Measurements from ENCODE around the gene PCDHGB7. TPM values are rescaled to one million over a fixed set of nuclear protein-coding genes. Genes with fewer than 3 reads are reported as not detected.
A peak's percentile ranks its signal among the peaks of the same experiment; 100 is the strongest.
"Not testable (repeated sequence)": the region's sequence is repeated elsewhere in the genome, so short reads cannot be mapped to it uniquely, and the experiment has no call there.

Gene PCDHGB7
- polyA plus RNA-seq, 1 donor (not counting 4 experiments of a cell fraction or from before 2014, with no cell fraction given), result 0.69 TPM

DNA sequence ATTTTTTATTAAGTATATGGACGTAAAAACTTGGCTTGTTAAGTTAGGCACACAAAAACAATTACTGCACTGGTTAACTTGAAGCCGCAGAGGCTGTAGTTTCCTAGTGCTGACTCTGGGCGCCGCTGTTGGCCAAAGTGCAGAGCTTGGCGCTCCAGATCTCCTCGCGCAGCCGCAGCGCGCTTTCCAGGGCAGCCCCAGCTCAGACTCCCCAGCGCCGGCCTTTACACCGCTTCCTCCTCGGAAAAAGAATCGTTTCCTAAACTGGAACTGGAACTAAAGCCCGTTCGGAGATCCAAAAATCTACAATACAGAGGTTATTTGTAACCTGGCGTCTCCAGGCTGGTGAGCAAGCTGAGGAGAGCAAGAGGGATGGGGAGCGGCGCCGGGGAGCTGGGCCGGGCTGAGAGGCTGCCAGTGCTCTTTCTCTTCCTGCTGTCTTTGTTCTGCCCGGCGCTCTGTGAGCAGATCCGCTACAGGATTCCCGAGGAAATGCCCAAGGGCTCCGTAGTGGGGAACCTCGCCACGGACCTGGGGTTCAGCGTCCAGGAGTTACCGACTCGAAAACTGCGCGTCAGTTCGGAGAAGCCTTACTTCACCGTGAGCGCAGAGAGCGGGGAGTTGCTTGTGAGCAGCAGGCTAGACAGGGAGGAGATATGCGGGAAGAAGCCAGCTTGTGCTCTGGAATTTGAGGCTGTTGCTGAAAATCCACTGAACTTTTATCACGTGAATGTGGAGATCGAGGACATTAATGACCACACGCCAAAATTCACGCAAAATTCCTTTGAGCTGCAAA, 19.5 kb upstream of the PCDHGB7 start, which contains the start of gene PCDHGB5:
PCDHGB5 (plus strand) TSS at position 192 of the 796 bp plus-strand sequence; CDS start at position 373, 181 bp downstream.
- Histone ChIP-seq H2AFZ (ENCODE audit: control insufficient read depth, low read length) (peak within 1 kb of the TSS; percentile 30), H3K4me3 (ENCODE audit: control insufficient read depth in 2 of 3, extremely low read depth in 1 of 3, insufficient read depth in 2 of 3, low read depth in 1 of 3, low read length in 3 of 3) (peak within 1 kb of the TSS; percentile 34 to 51 (median 44)), H3K4me2 (ENCODE audit: control insufficient read depth, extremely low read depth, insufficient read depth, low read depth, low read length) (peak within 1 kb of the TSS; percentile 54), H3K9me3 (ENCODE audit: control insufficient read depth, low read depth, low read length) (peaks cover 25% of the 10 kb centered on the region)
- FAIRE-seq, result peak; percentile 26
- dilution Hi-C loops (cut with MboI; ENCODE audit: extremely low pct_ligation_motif_present, low sequenced_read_pairs); H3K27me3 ChIP-seq (ENCODE audit: control insufficient read depth, extremely low read depth, insufficient read depth, low read length); H3K79me2 ChIP-seq (ENCODE audit: control insufficient read depth, insufficient read depth, low read length); H3K9me1 ChIP-seq (ENCODE audit: control insufficient read depth, extremely low read depth, insufficient read depth, low read length); H3K4me1 ChIP-seq (ENCODE audit: control insufficient read depth, extremely low read depth, insufficient read depth, low read length); H3K9ac ChIP-seq (ENCODE audit: control insufficient read depth, extremely low read depth, insufficient read depth, low read length); H4K20me1 ChIP-seq (ENCODE audit: control insufficient read depth, extremely low read depth, insufficient read depth, low read length); H3K36me3 ChIP-seq (ENCODE audit: control insufficient read depth in 2 of 2, extremely low read depth in 1 of 2, insufficient read depth in 2 of 2, low read length in 2 of 2); H3K27ac ChIP-seq (ENCODE audit: control insufficient read depth, insufficient read depth, low read length); DNase-seq (ENCODE audit: low read depth, low spot score): not testable (repeated sequence)
- TF ChIP-seq, protein P1, sequence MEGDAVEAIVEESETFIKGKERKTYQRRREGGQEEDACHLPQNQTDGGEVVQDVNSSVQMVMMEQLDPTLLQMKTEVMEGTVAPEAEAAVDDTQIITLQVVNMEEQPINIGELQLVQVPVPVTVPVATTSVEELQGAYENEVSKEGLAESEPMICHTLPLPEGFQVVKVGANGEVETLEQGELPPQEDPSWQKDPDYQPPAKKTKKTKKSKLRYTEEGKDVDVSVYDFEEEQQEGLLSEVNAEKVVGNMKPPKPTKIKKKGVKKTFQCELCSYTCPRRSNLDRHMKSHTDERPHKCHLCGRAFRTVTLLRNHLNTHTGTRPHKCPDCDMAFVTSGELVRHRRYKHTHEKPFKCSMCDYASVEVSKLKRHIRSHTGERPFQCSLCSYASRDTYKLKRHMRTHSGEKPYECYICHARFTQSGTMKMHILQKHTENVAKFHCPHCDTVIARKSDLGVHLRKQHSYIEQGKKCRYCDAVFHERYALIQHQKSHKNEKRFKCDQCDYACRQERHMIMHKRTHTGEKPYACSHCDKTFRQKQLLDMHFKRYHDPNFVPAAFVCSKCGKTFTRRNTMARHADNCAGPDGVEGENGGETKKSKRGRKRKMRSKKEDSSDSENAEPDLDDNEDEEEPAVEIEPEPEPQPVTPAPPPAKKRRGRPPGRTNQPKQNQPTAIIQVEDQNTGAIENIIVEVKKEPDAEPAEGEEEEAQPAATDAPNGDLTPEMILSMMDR (optimal IDR thresholded peaks at IDR 0.05 in 1 of 3, IDR thresholded peaks at IDR 0.05 in 1 of 3, conservative IDR thresholded peaks at IDR 0.05 in 1 of 3; ENCODE audit: extremely low read depth in 1 of 3, insufficient read depth in 2 of 3, low read length in 3 of 3), result peak in 2 of 3 experiments; percentile 57 to 74

GRCh38 chr5:141398608-141399007, 18.9 kb upstream of the PCDHGB7 start:
- FAIRE-seq (no peak), DNase-seq (ENCODE audit: low read depth, low spot score) (no peak)
- H3K27ac ChIP-seq (ENCODE audit: control insufficient read depth, insufficient read depth, low read length), result no peak overlapping the region
- H3K4me2 ChIP-seq (ENCODE audit: control insufficient read depth, extremely low read depth, insufficient read depth, low read depth, low read length), result no peak overlapping the region
- H4K20me1 ChIP-seq (ENCODE audit: control insufficient read depth, extremely low read depth, insufficient read depth, low read length), result no peaks in the 10 kb centered on the region
- H3K9me3 ChIP-seq (ENCODE audit: control insufficient read depth, low read depth, low read length), result peaks cover 27% of the 10 kb centered on the region
- H3K9ac ChIP-seq (ENCODE audit: control insufficient read depth, extremely low read depth, insufficient read depth, low read length), result no peak overlapping the region
- H3K4me1 ChIP-seq (ENCODE audit: control insufficient read depth, extremely low read depth, insufficient read depth, low read length), result no peaks in the 10 kb centered on the region
- no peak overlapping the region for H2AFZ ChIP-seq (ENCODE audit: control insufficient read depth, low read length)
- H3K79me2 ChIP-seq (ENCODE audit: control insufficient read depth, insufficient read depth, low read length), result no peaks in the 10 kb centered on the region
- peaks cover 10% of the 10 kb centered on the region for H3K27me3 ChIP-seq (ENCODE audit: control insufficient read depth, extremely low read depth, insufficient read depth, low read length)
- no peaks in the 10 kb centered on the region for H3K36me3 ChIP-seq (ENCODE audit: control insufficient read depth in 2 of 2, extremely low read depth in 1 of 2, insufficient read depth in 2 of 2, low read length in 2 of 2)
- H3K9me1 ChIP-seq (ENCODE audit: control insufficient read depth, extremely low read depth, insufficient read depth, low read length), result no peaks in the 10 kb centered on the region
- H3K4me3 ChIP-seq (ENCODE audit: control insufficient read depth in 2 of 3, extremely low read depth in 1 of 3, insufficient read depth in 2 of 3, low read depth in 1 of 3, low read length in 3 of 3), result no peak overlapping the region
- dilution Hi-C loops (cut with MboI; ENCODE audit: extremely low pct_ligation_motif_present, low sequenced_read_pairs), result no loop called here
- TF ChIP-seq, protein P1 (optimal IDR thresholded peaks at IDR 0.05 in 1 of 3, IDR thresholded peaks at IDR 0.05 in 1 of 3, conservative IDR thresholded peaks at IDR 0.05 in 1 of 3; ENCODE audit: extremely low read depth in 1 of 3, insufficient read depth in 2 of 3, low read length in 3 of 3), result no peak
- no peak for TF ChIP-seq EZH2 (IDR thresholded peaks at IDR 0.05; ENCODE audit: low read length)
